ENCODE data around the gene CD58.
"Not testable (repeated sequence)": the region's sequence is repeated elsewhere in the genome, so short reads cannot be mapped to it uniquely, and the experiment has no call there.

The CD58 gene

GRCh38 chr1:116591951-116592605 lies 21.3 kb upstream of the CD58 start:
- DNase-seq, result not testable (repeated sequence)

- not testable (repeated sequence) for DNase-seq
Measured at GRCh38 chr1:116591006-116591950, 20.5 kb upstream of the CD58 start.

- DNase-seq, result not testable (repeated sequence)
Measured at GRCh38 chr1:116590359-116591005, 19.7 kb upstream of the CD58 start.

GRCh38 chr1:116589101-116589735 lies 18.4 kb upstream of the CD58 start:
- not testable (repeated sequence) for DNase-seq

GRCh38 chr1:116587501-116588227 lies 16.8 kb upstream of the CD58 start:
- DNase-seq, result no peak

GRCh38 chr1:116586741-116587143 lies 15.9 kb upstream of the CD58 start:
- DNase-seq, result no peak

- no peak for DNase-seq
Measured at GRCh38 chr1:116585886-116586285, 15.1 kb upstream of the CD58 start.

GRCh38 chr1:116581323-116581885 lies 10.6 kb upstream of the CD58 start:
- no peak for DNase-seq

GRCh38 chr1:116580446-116581322 lies 9.9 kb upstream of the CD58 start:
- DNase-seq, result no peak

GRCh38 chr1:116579259-116579875 lies 8.5 kb upstream of the CD58 start:
- DNase-seq, result no peak

- DNase-seq, result no peak
Measured at GRCh38 chr1:116578581-116578980, 7.8 kb upstream of the CD58 start.

- DNase-seq, result no peak
Measured at GRCh38 chr1:116577759-116578314, 7.0 kb upstream of the CD58 start.

GRCh38 chr1:116574581-116575291 lies 3.9 kb upstream of the CD58 start:
- no peak for DNase-seq

GRCh38 chr1:116573431-116574095 lies 2.7 kb upstream of the CD58 start:
- no peak for DNase-seq

GRCh38 chr1:116572771-116573430 lies 2.1 kb upstream of the CD58 start:
- no peak for DNase-seq

GRCh38 chr1:116572099-116572498 lies 1.3 kb upstream of the CD58 start:
- no peak for DNase-seq

GRCh38 chr1:116571215-116571919 lies 541 bp upstream of the CD58 start:
- no peak for DNase-seq

All from SIG-M5 (cell line).